GM18861 (cell line): ENCODE data around the gene SYNM.

ENCODE experiments used
- ATAC-seq: cut with Tn5 transposase; IDR thresholded peaks from one replicate; pipeline ENCODE4 v1.9.1; 2021; ENCODE audit not compliant: unreplicated experiment

The SYNM gene

GRCh38 chr15:99165020-99165790 lies 60.3 kb downstream of the SYNM start:
- no peak for ATAC-seq

DNA sequence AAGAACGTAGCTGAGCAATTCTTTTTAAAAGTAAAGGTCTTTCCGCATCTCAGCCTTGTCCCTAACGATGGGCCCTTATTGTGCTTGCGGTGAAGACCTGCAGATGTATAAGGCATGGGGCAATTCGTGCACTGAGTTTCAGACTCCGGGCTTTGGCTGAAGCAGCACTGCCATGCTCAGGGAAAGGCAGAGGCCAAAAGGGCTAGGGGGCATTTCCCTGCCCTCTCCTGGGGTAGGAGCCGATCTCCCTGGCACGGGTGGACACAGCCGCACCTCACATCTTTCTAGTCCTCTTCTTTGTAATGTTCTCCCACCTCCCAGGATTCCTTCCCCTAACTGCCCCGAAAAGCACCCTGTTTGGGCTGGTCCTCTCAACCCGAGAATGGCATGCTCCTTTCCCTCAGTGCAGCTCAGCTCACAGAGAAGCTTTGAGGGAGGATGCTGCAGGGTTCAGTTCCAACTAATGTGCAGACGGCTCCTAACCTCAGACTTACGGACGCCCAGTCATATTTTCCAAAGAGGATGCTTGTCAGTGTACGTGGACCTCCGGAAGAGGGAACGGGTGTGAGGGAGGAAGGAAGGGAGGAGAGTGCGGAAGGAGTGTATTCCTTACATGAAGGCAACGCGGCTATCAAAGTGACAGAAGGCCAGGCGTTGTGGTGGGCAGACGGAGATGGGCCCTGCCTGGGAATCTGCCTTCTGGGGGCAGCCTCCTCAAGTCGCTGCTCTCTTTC lies 61.2 kb downstream of the SYNM start:
- no peak for ATAC-seq

DNA sequence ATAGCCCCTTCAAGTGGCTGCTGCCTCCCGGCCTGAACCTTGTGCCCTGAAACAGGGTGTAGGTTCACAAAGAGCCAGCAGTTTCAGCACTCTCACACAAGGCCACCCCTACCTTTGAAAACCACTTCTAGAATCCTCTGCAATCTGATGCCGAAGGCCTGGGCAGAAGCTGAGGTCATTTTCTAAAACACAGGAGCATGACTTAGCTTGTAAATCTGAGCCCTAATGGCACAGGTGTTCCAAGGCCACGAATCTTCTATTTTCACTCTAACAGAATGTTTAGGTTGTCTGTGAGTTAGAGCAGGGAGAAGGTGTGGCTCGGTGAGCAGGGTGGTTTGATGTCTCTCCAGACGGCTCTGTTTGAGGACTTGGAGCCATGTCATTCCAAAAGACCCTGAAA lies 62.3 kb downstream of the SYNM start:
- no peak for ATAC-seq

DNA sequence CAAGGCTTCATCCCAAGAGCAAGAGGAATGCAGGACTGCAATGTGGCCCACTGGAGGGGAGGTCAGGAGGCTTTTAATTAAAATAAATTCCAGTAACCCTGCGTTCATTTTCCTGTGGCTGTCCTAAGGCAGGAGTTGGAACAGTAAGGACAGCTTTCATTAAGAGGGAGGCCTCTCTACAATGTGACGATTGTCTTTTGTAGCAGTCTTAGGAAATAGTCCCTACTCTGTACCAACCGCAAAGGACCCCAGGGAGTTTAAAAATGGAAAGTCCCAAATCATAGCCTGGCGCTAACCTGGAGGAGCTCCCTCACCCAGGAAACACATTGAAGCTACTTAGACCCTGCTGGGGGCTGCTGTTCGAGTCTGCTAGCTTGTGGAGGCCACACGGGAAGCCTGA lies 62.8 kb downstream of the SYNM start:
- peak; percentile 68 for ATAC-seq

DNA sequence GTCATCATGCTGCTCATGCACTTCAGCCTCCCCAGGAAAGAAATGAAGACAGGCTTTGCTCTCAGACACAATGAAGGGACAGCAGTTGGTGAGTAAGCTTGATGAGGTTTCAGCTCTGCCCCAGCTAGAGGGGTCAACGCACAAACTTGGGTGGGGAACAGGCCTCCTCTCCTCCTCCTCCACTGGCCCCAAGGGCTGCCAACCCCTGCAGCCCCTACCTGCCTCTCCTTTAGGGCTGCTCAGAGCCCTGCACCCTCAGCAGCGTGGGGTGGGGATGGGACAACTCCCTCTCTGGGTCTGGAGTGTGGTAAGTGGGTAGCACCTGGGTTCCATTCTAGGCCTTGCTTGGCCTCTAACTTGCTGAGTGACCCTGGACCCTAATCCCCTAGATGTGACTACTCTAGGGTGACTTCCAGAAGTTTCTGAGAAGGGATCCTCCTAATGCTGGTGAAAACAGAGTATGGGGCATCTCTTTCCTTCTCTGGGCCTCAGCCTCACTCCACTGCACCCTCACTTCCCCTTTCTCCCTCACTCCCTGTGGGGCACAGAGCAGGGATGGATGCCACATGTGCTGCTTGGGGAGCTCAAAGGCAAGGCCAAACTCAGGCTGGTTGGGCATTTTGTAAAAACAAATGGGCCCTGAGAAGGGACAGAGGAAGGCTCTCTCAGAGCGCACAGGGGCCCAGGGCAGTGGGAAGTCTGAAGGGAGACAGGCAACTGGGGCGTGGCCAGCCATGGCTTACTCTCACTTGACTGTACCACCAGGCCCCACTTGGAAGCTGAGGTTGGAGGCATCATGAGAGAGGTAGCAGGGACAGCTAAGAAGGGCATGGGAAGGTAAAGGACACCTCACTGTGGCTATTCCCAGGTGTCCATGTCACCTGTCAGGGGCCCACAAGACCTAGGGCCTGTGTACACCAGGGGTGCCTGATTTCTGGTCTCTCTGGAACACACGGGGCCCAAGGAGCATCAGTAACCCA lies 64.0 kb downstream of the SYNM start:
- ATAC-seq, result no peak

DNA sequence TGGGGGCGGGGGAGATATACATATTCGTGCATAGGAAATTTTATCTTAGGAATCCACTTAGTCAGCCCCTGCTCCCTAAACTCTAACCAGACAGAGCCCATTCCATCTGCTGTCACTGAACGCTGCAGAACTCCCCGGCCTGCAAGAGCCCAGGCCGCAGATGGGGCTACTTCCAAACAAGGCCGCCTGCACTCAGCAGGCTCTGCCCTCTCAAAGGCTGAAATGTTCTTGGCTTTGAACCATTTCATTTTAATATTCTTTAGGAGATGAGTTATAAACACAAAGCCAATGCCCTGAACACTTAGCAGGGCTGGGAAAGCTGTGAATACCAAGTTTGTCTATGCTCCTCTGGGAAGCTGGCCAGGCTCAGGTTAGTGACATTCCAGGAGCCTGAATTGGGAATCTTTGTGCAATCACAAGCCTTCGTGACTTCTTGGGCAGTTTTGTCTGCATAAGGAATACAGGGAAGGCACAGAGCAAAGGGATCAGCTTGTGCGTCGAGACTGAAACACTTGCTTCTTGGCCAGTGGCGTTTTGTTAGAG lies 65.0 kb downstream of the SYNM start:
- ATAC-seq, result no peak

DNA sequence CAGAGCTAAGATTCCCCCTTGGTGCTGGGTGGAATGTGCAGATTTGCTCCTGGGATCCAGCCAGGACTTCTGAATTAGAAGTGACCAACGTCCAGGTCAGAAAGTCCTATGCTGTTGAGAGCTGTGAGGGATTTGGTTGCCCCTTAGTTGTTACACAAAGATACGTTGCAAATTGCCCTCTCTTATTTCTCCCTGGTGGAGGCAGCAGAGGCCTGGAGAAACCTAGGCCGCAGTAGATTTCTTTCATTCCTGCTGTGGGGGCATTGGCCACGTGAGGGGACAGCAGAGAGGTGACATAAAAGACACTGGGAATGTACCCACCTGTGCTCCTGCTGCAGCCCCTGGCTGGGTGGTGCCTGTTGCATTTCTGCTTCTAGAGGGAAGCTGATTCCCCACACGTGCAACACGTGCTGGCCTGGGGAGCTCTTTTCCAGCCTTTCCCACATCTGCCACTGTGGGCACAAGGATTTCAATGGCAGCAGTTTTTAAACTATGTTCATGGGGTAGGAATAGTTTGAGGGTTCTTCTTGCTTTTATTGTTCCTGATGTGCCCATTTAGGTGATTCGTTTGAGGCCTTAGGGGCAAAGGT lies 65.7 kb downstream of the SYNM start:
- ATAC-seq, result no peak

DNA sequence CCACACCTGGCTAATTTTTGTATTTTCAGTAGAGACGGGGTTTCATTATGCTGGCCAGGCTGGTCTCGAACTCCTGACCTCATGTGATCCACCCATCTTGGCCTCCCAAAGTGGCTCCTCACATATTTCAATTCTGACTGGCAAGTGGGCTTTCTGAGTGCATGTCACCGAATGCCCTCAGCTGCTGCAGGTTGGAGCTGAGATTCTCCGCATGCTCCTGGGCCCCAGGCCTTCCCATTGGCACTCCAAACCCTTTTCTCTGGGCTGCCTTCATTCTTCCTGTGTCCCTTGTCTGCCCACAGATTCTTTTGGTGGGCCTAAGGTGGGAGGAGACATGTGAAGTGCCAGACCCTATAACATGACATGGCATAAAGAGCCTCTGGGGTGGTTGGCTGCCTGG lies 67.3 kb downstream of the SYNM start:
- no peak for ATAC-seq

- ATAC-seq, result no peak
Observed at GRCh38 chr15:99172989-99173388, 68.1 kb downstream of the SYNM start.

DNA sequence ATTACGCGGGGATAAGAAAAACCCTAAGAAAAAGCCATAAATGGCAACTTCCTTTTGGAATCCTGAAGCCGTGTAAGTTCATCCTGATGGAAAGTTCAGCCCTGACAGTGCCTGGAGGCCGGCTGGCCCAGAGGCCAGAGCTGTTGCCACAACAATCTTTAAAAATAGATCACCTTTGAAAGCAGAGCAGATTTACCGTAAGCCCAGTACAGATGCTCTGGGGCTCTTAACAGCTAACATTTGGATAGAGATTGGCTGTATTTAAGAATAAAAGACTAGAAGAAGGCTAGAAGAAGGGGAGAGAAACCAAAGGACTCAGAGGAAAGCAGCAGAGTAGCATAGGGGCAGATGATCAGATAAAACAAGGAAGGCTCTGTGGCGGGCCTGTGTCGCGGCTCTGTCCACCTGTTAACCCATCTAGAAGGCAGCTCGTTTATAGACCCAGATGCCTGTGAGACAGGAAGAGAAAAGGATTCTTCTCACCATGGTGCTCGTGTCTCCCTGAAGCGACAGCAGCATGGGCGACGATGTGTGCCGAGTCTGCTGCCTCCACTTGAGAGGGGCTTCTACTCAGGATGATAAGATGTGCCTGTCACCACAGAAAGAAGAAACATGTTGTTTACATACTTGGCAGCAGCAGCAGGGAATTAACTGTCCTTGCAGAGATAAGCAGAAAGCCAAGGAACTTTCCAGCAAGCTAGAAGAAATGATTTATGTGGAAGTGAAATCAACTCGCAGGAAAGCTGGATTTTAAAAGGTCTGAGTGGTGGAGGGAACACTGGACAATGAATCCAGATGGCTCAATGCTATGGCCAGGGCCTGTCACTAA lies 69.9 kb downstream of the SYNM start:
- no peak for ATAC-seq

- no peak for ATAC-seq
Observed at GRCh38 chr15:99176757-99177156, 71.9 kb downstream of the SYNM start.

DNA sequence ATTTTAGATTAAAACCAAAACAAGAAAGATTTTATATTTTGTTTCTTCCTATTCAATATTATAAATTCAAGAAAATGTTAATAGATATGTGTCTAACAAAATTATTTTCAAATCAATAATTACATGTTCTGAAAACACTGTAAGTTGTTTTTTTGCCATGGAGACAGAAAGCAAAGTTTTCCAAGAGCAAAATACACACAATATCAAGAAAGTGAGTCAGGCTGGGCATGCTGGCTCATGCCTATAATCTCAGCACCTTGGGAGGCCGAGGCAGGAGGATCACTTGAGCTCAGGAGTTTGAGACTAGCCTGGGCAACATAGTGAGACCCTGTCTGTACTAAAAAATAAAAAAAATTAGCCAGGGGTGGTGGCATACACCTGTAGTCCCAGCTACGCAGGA lies 72.8 kb downstream of the SYNM start:
- ATAC-seq, result no peak

DNA sequence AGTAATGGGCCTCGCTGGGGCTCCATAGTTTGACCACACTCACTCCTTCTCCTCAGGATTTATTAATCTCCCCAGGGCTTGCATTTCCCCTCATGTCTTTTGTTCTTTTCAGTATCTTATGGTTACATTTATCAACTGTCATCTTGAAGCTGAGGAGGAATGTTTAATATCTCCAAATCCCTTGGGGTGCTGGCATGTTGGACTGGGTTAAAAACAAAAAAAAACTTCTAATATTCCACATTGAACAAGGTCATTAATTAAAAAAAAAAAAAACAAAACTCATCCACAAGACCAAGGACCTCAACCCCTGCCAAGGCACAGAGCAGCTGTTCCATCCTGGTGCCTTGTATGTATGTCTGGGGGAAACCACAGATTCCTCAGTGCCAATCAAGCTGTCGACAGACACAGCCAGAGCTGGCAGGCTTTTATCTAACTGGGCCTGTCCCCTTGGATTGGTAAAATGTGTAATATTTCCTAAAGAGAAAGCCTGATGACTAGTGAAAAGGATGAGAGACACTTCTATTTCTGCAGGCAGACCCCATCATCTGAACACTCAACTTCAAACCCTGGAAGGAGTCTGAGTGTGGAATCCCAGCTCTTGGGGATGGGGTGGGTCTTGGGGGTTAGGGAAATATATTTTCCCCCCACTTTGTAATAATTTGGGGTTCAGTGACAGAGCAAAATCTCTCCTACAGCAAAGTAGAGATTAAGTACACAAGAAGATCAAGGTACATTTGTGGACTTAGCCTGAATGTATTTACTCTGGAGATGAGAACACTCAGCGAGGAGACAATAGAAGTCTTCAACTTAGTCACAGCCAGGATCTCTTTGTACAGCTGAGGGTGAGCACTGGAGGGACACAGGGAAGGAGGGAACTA lies 75.4 kb downstream of the SYNM start:
- ATAC-seq, result no peak

DNA sequence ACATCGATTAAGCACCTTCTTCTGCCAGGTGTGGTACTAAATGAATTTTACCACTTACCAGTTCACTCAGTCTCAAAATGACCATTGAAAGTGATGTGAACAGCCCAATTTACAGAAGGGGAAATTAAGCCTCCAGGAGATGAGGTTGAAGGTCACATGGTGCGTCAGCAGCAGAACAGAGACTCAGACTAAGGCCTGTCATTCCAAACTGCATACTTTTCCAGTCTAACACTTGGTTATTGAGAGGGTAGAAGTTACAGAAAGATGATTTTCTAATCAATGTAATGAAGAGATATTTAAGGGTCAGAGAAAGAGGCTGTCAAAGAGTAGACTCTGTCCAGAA lies 76.1 kb downstream of the SYNM start:
- no peak for ATAC-seq

GRCh38 chr15:99181545-99181971 lies 76.7 kb downstream of the SYNM start:
- ATAC-seq, result no peak

GRCh38 chr15:99182791-99183190 lies 77.9 kb downstream of the SYNM start:
- no peak for ATAC-seq
